ENCODE measurements around the gene SAXO1. TPM values are rescaled to one million over a fixed set of nuclear protein-coding genes. Genes with fewer than 3 reads are reported as not detected.
"Not testable (repeated sequence)": the region's sequence is repeated elsewhere in the genome, so short reads cannot be mapped to it uniquely, and the experiment has no call there.

Gene SAXO1
- total RNA-seq, 2 donors from 2014 or later = not detected

GRCh38 chr9:19028835-19029451, 4.1 kb downstream of the SAXO1 start:
- H3K9me3 ChIP-seq = no peaks in the 10 kb centered on the region
- no peak overlapping the region for H3K27ac ChIP-seq
- no peaks in the 10 kb centered on the region for H3K36me3 ChIP-seq
- no peak overlapping the region for H3K9ac ChIP-seq (ENCODE audit: low read depth in 2 of 2, low read length in 2 of 2)
- intact Hi-C loops (cut with DNase I) = loop anchor here (5.0 to 10.0 kb wide), 3 partner anchors 584 to 1504 kb away; no protein-coding TSS in a partner anchor
- H3K4me3 ChIP-seq = no peak overlapping the region
- no peaks in the 10 kb centered on the region for H3K27me3 ChIP-seq
- no peaks in the 10 kb centered on the region for H3K4me1 ChIP-seq
- peak; percentile 75 for TF ChIP-seq CTCF (IDR thresholded peaks at IDR 0.05)
- DNase-seq = peak; percentile 62

- no peaks in the 10 kb centered on the region for H3K4me1 ChIP-seq
- no peak overlapping the region for H3K9ac ChIP-seq (ENCODE audit: low read depth in 2 of 2, low read length in 2 of 2)
Observed at GRCh38 chr9:19027825-19028224, 5.2 kb downstream of the SAXO1 start.

GRCh38 chr9:19026375-19026774, 6.6 kb downstream of the SAXO1 start:
- no peak overlapping the region for H3K9ac ChIP-seq (ENCODE audit: low read depth in 2 of 2, low read length in 2 of 2)
- no peaks in the 10 kb centered on the region for H3K9me3 ChIP-seq
- TF ChIP-seq CTCF (IDR thresholded peaks at IDR 0.05) = no peak
- H3K27me3 ChIP-seq = no peaks in the 10 kb centered on the region
- H3K4me1 ChIP-seq = no peaks in the 10 kb centered on the region
- H3K36me3 ChIP-seq = no peaks in the 10 kb centered on the region
- no peak overlapping the region for H3K4me3 ChIP-seq
- DNase-seq = no peak
- intact Hi-C loops (cut with DNase I) = loop anchor here (5.0 to 10.0 kb wide), 3 partner anchors 582 to 1502 kb away; no protein-coding TSS in a partner anchor
- H3K27ac ChIP-seq = no peak overlapping the region

More at GRCh38 chr9:19027825-19028224, 5.2 kb downstream of the SAXO1 start:
- intact Hi-C loops (cut with DNase I) = loop anchor here (5.0 to 10.0 kb wide), 3 partner anchors 583 to 1503 kb away; no protein-coding TSS in a partner anchor
- DNase-seq = no peak
- Histone ChIP-seq H3K36me3 (no peaks in the 10 kb centered on the region), H3K27ac (no peak overlapping the region), H3K9me3 (no peaks in the 10 kb centered on the region), H3K27me3 (no peaks in the 10 kb centered on the region), H3K4me3 (no peak overlapping the region)
- no peak for TF ChIP-seq CTCF (IDR thresholded peaks at IDR 0.05)

GRCh38 chr9:19023078-19023477, 9.9 kb downstream of the SAXO1 start:
- Histone ChIP-seq H3K27ac (no peak overlapping the region), H3K27me3 (no peaks in the 10 kb centered on the region), H3K9me3 (no peaks in the 10 kb centered on the region), H3K9ac (ENCODE audit: low read depth in 2 of 2, low read length in 2 of 2) (no peak overlapping the region), H3K4me1 (no peaks in the 10 kb centered on the region), H3K4me3 (no peak overlapping the region), H3K36me3 (no peaks in the 10 kb centered on the region)
- DNase-seq = no peak
- intact Hi-C loops (cut with DNase I) = loop anchor here (10.0 kb wide), 2 partner anchors 578 to 1498 kb away; no protein-coding TSS in a partner anchor
- no peak for TF ChIP-seq CTCF (IDR thresholded peaks at IDR 0.05)

- no peaks in the 10 kb centered on the region for H3K27me3 ChIP-seq
- H3K4me1 ChIP-seq = no peaks in the 10 kb centered on the region
- no peak overlapping the region for H3K9ac ChIP-seq (ENCODE audit: low read depth in 2 of 2, low read length in 2 of 2)
- no peak for TF ChIP-seq CTCF (IDR thresholded peaks at IDR 0.05)
- no peaks in the 10 kb centered on the region for H3K9me3 ChIP-seq
- no peak overlapping the region for H3K27ac ChIP-seq
- no peaks in the 10 kb centered on the region for H3K36me3 ChIP-seq
- intact Hi-C loops (cut with DNase I) = loop anchor here (10.0 kb wide), 2 partner anchors 577 to 1497 kb away; no protein-coding TSS in a partner anchor
- H3K4me3 ChIP-seq = no peak overlapping the region
- no peak for DNase-seq
Observed at GRCh38 chr9:19022206-19022605, 10.8 kb downstream of the SAXO1 start.

- H3K9ac ChIP-seq (ENCODE audit: low read depth in 2 of 2, low read length in 2 of 2); H3K27me3 ChIP-seq; DNase-seq; H3K9me3 ChIP-seq; H3K27ac ChIP-seq; H3K4me3 ChIP-seq; H3K36me3 ChIP-seq; H3K4me1 ChIP-seq: not testable (repeated sequence)
- intact Hi-C loops (cut with DNase I) = loop anchor here (10.0 kb wide), 2 partner anchors 577 to 1497 kb away; no protein-coding TSS in a partner anchor
Observed at GRCh38 chr9:19021649-19022048, 11.4 kb downstream of the SAXO1 start.
